Measurements from ENCODE around the gene ARMH3. TPM values are rescaled to one million over a fixed set of nuclear protein-coding genes. Genes with fewer than 3 reads are reported as not detected.

ARMH3 gene
- total RNA-seq, 1 donor from 2014 or later, result 26.6 TPM

- H3K27me3 Mint-ChIP-seq (ENCODE audit: low read depth), result peaks cover 4% of the 10 kb centered on the region
- no peaks in the 10 kb centered on the region for H3K36me3 Mint-ChIP-seq
- H3K4me1 Mint-ChIP-seq, result peaks cover 29% of the 10 kb centered on the region
- no peak overlapping the region for H3K27ac Mint-ChIP-seq
- no peak for DNase-seq (ENCODE audit: low spot score in 2 of 2, unreplicated experiment in 2 of 2)
- H3K9me3 Mint-ChIP-seq, result no peaks in the 10 kb centered on the region
- H3K4me3 Mint-ChIP-seq, result no peak overlapping the region
- no peak for TF ChIP-seq CTCF (IDR thresholded peaks at IDR 0.05; ENCODE audit: unreplicated experiment)
Measured at GRCh38 chr10:101834341-101834740, 221.6 kb downstream of the ARMH3 start.

DNA sequence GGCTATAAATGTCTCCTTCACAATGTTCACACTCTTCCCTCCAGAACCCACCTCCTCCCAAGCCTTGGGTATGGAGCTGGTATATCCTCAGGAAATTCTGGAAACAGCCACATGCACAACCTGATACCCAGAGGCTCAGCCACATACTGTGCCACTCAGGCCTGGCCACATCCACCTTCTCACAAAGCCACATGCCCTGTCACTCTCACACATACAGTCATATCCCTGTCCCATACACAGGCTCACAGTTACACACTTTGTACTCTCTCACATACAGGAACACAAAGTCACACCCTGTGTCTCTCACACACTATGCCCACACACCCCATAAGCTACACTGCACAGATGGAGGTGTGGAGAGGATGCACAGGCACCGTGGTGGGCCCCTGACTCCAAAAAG is 222.5 kb downstream of the ARMH3 start:
- H3K4me1 Mint-ChIP-seq, result peaks cover 31% of the 10 kb centered on the region
- H3K27me3 Mint-ChIP-seq (ENCODE audit: low read depth), result no peaks in the 10 kb centered on the region
- no peak for TF ChIP-seq CTCF (IDR thresholded peaks at IDR 0.05; ENCODE audit: unreplicated experiment)
- no peaks in the 10 kb centered on the region for H3K9me3 Mint-ChIP-seq
- no peak overlapping the region for H3K27ac Mint-ChIP-seq
- H3K36me3 Mint-ChIP-seq, result no peaks in the 10 kb centered on the region
- no peak overlapping the region for H3K4me3 Mint-ChIP-seq
- no peak for DNase-seq (ENCODE audit: low spot score in 2 of 2, unreplicated experiment in 2 of 2)

DNA sequence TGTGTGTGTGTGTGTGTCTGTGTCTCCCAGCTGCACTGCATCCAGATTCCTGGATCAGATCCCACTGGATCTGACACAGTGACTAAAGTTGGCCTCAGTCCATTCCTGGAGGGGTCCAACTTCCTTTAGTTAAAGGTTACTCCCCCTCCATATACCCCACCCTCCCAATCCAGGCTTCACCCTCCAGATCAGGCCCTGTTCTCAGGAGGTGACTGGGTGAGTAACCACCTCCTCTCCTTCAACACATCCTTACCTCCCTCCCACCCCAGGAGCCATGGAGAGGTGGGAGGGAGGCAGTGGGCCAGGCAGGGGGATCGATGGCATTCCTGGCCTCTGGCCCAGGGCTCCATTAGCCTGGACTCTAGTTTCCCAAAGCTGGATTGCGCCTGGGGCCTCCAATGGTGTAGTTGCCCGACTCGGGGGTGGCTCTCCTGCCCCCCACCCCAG is 223.6 kb downstream of the ARMH3 start:
- no peaks in the 10 kb centered on the region for H3K27me3 Mint-ChIP-seq (ENCODE audit: low read depth)
- no peaks in the 10 kb centered on the region for H3K9me3 Mint-ChIP-seq
- no peak for TF ChIP-seq CTCF (IDR thresholded peaks at IDR 0.05; ENCODE audit: unreplicated experiment)
- H3K4me1 Mint-ChIP-seq, result peaks cover 31% of the 10 kb centered on the region
- peaks cover under 1% of the 10 kb centered on the region for H3K36me3 Mint-ChIP-seq
- no peak for DNase-seq (ENCODE audit: low spot score in 2 of 2, unreplicated experiment in 2 of 2)
- H3K4me3 Mint-ChIP-seq, result peak overlapping the region; percentile 31
- H3K27ac Mint-ChIP-seq, result no peak overlapping the region

GRCh38 chr10:101831169-101831811 is 224.7 kb downstream of the ARMH3 start:
- Mint-ChIP-seq H3K36me3 (peaks cover 4% of the 10 kb centered on the region), H3K27me3 (ENCODE audit: low read depth) (no peaks in the 10 kb centered on the region)

DNA sequence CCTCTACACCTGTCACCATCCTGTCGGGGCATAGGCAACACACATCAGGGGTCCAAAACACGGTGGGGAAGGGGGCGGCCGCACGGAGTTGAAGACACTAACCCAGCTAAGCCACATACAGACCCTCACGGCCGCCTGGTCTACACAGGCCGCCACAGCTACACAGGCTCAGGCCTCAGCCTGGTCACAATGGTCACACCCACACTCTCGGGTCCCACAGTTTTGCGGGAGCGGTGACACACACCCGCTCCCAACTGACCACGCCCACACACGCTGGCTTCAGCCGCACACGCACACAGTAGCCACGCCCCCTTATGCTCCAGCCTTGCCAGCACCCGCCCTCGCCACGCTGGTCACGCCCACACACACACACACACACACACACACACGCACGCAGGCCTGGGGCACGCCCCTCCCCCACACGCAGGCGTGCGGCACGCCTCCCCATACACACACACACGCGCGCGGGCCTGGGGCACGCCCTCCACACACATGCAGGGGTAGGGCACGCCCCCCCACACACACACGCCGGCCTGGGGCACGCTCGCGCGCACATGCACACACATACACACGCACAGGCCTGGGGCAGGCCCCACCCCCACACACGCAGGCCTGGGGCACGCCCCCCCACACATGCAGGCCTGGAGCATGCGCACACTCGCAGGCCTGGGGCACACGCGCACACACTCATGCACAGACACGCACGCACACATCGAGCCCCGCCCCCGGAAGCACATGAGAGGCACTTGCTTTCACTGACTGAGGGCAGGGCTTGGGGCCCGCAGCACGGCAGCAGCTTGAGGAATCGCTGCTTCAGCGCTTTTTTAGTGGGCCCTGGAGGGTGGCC is 225.4 kb downstream of the ARMH3 start:
- no peak for TF ChIP-seq CTCF (IDR thresholded peaks at IDR 0.05; ENCODE audit: unreplicated experiment)
- Mint-ChIP-seq H3K27me3 (ENCODE audit: low read depth) (no peaks in the 10 kb centered on the region), H3K27ac (peak overlapping the region; percentile 93), H3K9me3 (no peaks in the 10 kb centered on the region), H3K36me3 (peaks cover 4% of the 10 kb centered on the region), H3K4me1 (peaks cover 31% of the 10 kb centered on the region), H3K4me3 (peak overlapping the region; percentile 76)
- DNase-seq (ENCODE audit: low spot score in 2 of 2, unreplicated experiment in 2 of 2), result peak; percentile 85 to 90

More at GRCh38 chr10:101831169-101831811, 224.7 kb downstream of the ARMH3 start:
- H3K4me1 Mint-ChIP-seq, result peaks cover 31% of the 10 kb centered on the region
- H3K9me3 Mint-ChIP-seq, result no peaks in the 10 kb centered on the region
- TF ChIP-seq CTCF (IDR thresholded peaks at IDR 0.05; ENCODE audit: unreplicated experiment), result no peak
- peak overlapping the region; percentile 76 for H3K4me3 Mint-ChIP-seq
- DNase-seq (ENCODE audit: low spot score in 2 of 2, unreplicated experiment in 2 of 2), result no peak
- H3K27ac Mint-ChIP-seq, result peak overlapping the region; percentile 93
